Hepatic stellate cell (primary cell): Measurements from ENCODE around the gene ANK3.

ENCODE experiments used
- DNase-seq: peaks from one replicate; pipeline ENCODE4 v3.0.0; 2011; ENCODE audit warnings: low spot score

ANK3 gene

DNA sequence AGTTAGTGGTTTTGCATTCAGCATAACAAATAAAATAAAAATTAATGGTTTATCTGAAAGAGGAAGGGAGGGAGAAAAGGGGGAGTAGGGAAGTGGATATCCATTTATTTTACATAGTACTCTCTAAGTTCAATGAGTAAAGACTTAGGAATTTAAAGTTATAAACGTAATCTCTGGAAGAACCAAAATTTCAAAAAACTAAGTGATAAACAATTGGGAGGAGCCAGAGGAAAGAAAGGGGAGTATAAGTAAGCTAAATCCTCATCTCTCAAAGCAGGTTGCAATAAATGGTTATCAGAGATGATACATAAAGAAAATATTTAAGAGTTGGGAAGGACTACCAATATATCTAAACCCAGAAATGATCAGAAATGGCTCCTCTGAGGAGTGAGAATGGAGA, 46.4 kb downstream of the ANK3 start:
- no peak for DNase-seq

DNA sequence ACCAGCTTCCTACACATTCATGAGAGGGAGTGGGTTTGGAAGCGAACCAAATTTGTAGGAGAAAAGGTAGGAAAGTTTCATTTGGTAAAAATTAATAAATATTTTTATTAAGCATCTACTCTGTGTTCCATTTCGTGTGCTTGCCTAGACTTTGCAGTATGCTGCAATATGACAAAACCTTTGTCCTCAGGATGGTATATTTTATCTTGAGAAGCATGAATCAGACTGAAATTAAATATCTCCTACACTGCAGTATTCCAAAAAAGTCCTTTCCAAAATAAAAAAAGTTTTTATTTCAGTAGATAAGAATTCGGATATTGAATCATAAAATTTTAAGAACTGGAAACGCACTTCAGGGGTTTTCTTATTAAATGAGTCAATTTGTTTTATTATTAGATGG, 47.7 kb downstream of the ANK3 start:
- DNase-seq, result no peak

GRCh38 chr10:60340973-60341372, 48.7 kb downstream of the ANK3 start:
- DNase-seq, result no peak

DNA sequence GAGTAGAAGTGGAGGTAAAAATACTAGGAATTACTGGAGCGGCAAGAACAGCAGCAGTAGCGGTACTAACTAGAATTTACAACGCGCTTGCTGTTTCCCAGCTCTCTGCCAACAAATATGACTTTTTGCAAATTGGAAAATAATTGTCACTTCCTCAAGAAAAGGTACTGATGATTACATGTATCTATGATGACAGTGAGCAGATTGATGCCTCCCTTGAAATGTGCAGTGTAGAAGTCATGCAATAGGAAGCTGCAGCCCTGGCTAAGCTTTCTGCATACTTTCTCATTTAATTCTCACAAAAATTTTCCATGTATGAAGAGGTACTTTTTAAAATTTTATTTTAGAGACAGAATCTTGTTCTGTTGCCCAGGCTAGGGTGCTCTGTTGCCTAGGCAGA, 49.9 kb downstream of the ANK3 start:
- no peak for DNase-seq

GRCh38 chr10:60338786-60339185, 50.9 kb downstream of the ANK3 start:
- DNase-seq, result no peak

- no peak for DNase-seq
These were observed 51.6 kb downstream of the ANK3 start for GRCh38 chr10:60338002-60338564.

DNA sequence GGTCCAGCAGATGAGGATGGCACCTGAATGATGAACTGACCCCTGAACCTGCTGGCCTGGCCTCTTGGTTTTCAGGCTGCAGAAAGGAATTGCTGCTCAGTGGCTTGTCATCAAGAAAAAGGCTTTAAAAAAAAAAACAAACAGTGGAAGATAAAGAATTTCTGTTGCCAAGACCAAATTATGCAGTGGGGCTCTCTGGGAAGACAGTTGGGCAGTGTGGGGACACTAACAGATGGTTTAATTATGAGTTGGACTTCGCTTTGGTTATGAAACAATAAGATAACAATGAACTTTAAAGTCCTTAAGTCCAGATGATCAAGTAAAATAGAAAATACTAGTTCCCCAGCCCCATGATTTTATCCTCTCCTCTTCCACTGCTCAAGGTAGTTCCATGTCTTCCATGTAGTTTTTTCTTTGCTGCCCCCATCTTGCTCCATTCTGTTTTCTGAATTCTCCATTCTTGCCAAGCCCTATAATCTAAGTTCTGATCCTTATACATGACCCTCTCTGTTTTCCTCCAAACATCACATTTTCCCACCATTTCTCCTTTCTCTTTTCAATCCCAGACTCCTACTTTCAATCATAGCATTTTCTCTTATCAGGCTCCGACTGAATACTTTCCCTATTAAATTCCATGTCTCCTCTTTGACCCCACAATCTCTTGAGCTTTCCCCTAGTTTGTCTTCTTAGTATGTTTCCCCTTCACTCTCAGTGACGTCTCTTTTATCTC, 52.6 kb downstream of the ANK3 start:
- DNase-seq, result no peak

DNA sequence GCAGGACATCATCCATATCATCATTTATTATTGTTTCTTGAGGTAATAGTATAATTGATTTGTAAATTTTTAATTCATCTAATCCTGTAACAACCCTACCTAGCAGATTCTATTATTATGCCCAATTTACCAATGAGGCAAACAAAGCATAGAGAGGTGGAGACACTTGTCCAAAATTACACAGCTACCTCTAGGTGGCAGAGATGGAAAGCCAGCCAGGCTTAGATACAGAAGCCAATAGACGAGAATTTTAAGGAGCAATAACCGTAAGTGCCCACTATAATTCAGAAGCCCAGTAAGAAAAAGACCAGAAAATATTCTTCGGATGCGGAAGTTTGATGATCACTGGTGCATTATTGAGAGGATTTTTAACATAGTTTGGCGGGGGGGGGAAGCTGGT, 54.0 kb downstream of the ANK3 start:
- no peak for DNase-seq

- DNase-seq, result peak; percentile 12
These were observed 54.7 kb downstream of the ANK3 start for GRCh38 chr10:60334991-60335390.

DNA sequence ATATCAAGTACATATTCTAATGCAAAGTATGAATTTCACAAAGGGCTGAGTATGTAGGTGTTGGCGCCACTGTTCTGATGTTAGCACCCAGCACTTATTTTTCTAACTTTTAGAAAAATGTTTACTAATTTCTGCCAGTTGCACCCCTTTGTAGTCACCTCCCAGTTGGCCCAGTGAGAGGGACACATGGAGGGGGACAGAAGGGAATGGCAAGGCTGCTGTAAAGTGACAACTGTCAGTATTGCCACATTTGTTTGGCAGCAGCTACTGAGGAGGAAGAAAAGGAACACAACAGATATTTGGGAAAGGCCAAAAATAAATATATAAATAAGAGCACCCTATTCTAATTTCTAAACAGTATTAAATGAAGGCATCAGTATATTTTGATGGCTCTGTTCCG, 57.3 kb downstream of the ANK3 start:
- no peak for DNase-seq

DNA sequence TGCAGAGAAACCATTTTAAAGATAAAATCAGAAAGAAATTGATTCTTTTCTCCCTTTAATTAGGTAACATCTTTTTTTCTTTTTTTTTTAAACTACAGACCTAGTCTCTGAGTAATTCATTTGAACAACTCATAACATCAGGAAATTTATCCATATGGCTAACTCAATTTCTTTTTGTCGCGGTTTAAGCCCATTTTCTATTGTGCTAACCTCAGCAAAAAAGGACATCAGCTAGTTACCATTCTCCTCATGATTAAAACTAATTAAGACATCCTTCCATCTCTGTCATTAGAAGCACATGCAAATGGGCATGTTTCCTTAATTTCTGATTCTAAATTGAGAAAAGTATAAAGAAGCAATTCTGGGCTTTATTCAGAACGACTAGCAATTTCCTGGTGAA, 57.8 kb downstream of the ANK3 start:
- DNase-seq, result no peak

- no peak for DNase-seq
These were observed 66.5 kb downstream of the ANK3 start for GRCh38 chr10:60323162-60323561.

GRCh38 chr10:60320666-60321065, 69.0 kb downstream of the ANK3 start:
- no peak for DNase-seq

- DNase-seq, result no peak
These were observed 73.6 kb downstream of the ANK3 start for GRCh38 chr10:60316029-60316428.

GRCh38 chr10:60315311-60315710, 74.4 kb downstream of the ANK3 start:
- no peak for DNase-seq

DNA sequence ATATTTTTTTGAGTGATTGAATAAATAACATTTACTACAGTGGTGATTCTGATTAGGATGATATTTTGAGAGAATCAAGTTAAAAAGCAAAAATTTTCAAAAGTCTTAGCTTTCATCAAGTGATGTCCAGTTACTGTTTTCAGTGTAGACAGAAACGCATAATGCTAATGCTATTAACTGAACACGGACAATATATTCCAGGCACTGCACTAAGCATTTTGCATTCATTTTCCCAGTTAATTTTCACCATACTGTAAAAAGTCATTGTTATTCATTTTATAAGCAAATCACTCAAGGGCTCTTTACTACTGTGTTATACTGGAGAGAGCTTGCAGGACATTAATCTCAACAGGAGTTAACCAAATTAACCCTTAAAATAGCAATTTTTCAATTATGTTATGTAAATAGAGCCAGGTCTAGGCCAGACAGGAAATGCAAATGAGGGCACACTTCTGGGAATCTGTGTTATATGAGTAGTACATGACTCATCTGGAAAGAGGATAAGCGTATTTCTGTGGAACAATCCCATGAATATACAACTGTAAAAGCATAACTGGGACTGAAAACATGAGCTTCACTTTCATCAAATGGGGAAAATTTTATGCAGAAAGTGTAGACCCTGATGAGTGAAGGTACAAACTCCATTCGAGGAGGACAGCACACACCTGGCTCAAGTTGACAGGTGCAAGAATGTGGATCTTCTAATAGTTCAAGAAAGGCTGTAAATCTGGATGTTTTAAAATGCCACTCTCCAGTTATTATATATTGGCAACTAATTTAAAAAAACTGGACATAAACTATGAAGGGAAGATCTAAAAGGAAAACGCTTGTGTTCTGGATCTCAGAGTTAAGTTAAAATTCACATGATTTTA, 75.4 kb downstream of the ANK3 start:
- DNase-seq, result no peak

DNA sequence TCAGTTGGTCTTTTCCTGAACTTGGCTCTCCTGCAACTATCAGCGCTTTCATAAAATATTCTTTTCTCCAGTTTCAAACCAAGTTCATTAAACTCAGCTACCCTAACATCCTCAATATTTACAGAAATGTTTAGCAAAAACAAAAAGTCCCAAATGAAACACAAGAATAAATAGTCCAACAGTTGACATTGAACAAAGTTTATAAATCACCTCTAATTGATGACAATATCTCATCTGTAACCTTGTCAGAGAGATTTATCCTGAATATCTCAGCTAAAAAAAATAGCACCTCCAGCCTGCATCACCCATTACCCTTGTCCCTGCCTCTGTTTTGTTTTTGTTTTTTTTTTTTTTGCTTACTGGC, 76.1 kb downstream of the ANK3 start:
- no peak for DNase-seq

DNA sequence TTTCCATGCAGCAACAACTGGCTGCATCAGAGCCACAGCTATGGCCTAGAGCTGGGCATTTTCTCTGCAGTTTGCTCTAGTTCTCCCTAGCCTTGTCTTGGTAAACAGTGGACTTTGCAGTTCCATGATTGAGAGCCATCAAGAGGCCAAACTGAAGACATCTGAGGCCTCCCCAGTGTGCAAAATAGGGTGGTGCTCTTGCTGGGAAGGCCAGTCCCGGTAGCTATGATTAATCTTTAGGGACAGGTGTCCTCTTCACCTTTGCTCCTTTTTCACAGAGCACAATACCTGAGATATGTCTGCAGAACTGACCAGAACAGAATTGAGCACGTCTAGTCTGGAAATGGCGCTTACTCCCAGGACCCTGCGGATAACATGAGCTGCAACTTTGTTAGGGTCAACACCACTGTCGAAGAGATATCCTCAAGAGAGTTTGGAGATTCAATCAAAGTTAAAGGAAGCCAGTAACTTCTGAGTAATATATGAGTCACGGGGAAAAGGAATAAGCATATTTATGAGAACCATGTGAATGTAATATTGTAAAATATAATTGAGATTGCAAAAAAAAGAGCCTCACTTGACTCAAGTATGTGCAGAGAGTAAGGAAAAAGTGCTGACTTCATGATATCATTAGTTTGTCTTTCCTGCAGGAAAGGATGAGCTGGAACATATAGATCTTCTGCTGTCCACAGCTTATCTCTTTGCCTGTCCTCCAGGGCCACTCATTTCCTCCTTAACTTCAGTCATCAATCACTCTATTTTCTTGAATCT, 76.7 kb downstream of the ANK3 start:
- peak; percentile 41 for DNase-seq

GRCh38 chr10:60311821-60312220, 77.9 kb downstream of the ANK3 start:
- no peak for DNase-seq

GRCh38 chr10:60310740-60311139, 78.9 kb downstream of the ANK3 start:
- DNase-seq, result no peak

GRCh38 chr10:60309891-60310290, 79.8 kb downstream of the ANK3 start:
- no peak for DNase-seq

DNA sequence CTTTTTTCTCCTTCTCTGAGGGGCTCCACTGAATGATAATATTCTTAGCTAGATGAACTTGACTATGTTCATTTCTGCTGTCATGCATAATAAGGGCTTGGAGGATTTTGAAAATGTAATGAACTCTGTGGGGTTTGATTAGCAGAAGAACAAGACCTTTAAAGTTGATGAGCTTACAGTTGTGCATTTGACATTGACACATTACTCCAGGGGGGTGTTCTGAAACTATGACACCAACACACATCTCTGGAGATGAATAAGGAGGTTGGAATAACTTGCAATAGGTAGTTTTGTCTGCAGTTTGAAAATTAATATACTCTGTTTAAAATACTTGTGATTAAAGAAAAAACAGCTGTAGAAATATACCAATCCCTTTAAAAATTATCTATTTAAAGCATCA, 80.3 kb downstream of the ANK3 start:
- DNase-seq, result no peak
